A549 (cell line): ENCODE measurements around the gene TINAG.

Experiments
- ESRRA ChIP-seq: fragments of 150-350 bp; IDR thresholded peaks from 2 replicates; pipeline ENCODE4 v1.6.1; 2014; ENCODE audit warnings: mild to moderate bottlenecking, low read length, borderline replicate concordance
- JUNB ChIP-seq: fragments of >200 bp; sonication (Bioruptor Twin); formaldehyde crosslinking; IDR thresholded peaks from 2 replicates; pipeline ENCODE4 v1.6.1; 2016
- KDM1A ChIP-seq: fragments of 200-600 bp; sonication (generic); IDR thresholded peaks from 2 replicates; pipeline ENCODE4 v1.6.1; 2016; ENCODE audit warnings: low read depth, mild to moderate bottlenecking
- RCOR1 ChIP-seq: fragments of 150-350 bp; IDR thresholded peaks from 2 replicates; pipeline ENCODE4 v1.6.1; 2014; ENCODE audit warnings: antibody characterized with exemption, low read length, low read depth
- RFX5 ChIP-seq: fragments of 450-650 bp; IDR thresholded peaks from 2 replicates; pipeline ENCODE4 v1.7.1; 2014; ENCODE audit warnings: antibody characterized with exemption, mild to moderate bottlenecking, moderate library complexity
- RNF2 ChIP-seq: fragments of 200-600 bp; sonication (generic); IDR thresholded peaks from 2 replicates; pipeline ENCODE4 v1.6.1; 2016; ENCODE audit warnings: low read depth, mild to moderate bottlenecking, antibody characterized with exemption, moderate library complexity, borderline replicate concordance
- SMC3 ChIP-seq: fragments of >200 bp; sonication (Bioruptor Twin); formaldehyde crosslinking; IDR thresholded peaks from 3 replicates; pipeline ENCODE4 v1.6.1; 2018; ENCODE audit warnings: inconsistent platforms
- TF ChIP-seq, protein P1 (sequence below): IDR thresholded peaks from 2 replicates; pipeline ENCODE4 v1.6.1; 2012
- TF ChIP-seq, protein P2 (sequence below): fragments of 150-350 bp; IDR thresholded peaks from 2 replicates; pipeline ENCODE4 v1.6.1; 2014; ENCODE audit warnings: low read depth, mild to moderate bottlenecking, low read length
- TF ChIP-seq, protein P3 (sequence below): fragments of >200 bp; sonication (Bioruptor Twin); formaldehyde crosslinking; IDR thresholded peaks from 3 replicates; pipeline ENCODE4 v1.5.1; 2016

DNA sequence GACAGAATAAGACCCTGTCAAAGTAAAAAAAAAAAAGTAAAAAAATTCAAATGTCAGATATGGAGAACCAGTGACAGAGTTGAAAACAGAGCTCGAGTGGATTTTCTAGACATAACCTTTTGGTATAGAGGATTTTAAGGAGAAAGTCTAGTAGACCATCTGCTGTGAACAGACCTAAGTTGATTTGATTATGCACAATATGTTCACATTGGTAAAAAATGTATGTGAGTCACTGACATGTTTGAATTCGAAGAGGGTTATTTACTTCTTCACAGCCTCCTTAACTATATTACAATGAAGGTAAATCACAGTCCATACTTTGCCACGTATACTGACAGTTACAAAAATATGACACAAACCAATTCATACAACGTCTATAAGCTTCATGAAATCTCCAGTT is 7.4 kb downstream of the TINAG start:
- TF ChIP-seq, protein P1, sequence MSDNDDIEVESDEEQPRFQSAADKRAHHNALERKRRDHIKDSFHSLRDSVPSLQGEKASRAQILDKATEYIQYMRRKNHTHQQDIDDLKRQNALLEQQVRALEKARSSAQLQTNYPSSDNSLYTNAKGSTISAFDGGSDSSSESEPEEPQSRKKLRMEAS: no peak
- TF ChIP-seq ESRRA (no peak), JUNB (no peak), KDM1A (no peak), RCOR1 (no peak), SMC3 (no peak), RNF2 (no peak), RFX5 (no peak)
- TF ChIP-seq, protein P2, sequence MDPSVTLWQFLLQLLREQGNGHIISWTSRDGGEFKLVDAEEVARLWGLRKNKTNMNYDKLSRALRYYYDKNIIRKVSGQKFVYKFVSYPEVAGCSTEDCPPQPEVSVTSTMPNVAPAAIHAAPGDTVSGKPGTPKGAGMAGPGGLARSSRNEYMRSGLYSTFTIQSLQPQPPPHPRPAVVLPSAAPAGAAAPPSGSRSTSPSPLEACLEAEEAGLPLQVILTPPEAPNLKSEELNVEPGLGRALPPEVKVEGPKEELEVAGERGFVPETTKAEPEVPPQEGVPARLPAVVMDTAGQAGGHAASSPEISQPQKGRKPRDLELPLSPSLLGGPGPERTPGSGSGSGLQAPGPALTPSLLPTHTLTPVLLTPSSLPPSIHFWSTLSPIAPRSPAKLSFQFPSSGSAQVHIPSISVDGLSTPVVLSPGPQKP: no peak
- TF ChIP-seq, protein P3, sequence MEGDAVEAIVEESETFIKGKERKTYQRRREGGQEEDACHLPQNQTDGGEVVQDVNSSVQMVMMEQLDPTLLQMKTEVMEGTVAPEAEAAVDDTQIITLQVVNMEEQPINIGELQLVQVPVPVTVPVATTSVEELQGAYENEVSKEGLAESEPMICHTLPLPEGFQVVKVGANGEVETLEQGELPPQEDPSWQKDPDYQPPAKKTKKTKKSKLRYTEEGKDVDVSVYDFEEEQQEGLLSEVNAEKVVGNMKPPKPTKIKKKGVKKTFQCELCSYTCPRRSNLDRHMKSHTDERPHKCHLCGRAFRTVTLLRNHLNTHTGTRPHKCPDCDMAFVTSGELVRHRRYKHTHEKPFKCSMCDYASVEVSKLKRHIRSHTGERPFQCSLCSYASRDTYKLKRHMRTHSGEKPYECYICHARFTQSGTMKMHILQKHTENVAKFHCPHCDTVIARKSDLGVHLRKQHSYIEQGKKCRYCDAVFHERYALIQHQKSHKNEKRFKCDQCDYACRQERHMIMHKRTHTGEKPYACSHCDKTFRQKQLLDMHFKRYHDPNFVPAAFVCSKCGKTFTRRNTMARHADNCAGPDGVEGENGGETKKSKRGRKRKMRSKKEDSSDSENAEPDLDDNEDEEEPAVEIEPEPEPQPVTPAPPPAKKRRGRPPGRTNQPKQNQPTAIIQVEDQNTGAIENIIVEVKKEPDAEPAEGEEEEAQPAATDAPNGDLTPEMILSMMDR: no peak
